Measurements from ENCODE around the gene SLC9A9. TPM values are rescaled to one million over a fixed set of nuclear protein-coding genes. Genes with fewer than 3 reads are reported as not detected.

Gene SLC9A9
- total RNA-seq, 2 experiments from 2014 or later = 1.3 to 1.6 TPM

- Mint-ChIP-seq H3K36me3 (no peaks in the 10 kb centered on the region), H3K9me3 (no peaks in the 10 kb centered on the region), H3K4me3 (no peak overlapping the region), H3K27me3 (no peaks in the 10 kb centered on the region), H3K27ac (no peak overlapping the region), H3K4me1 (ENCODE audit: low read depth) (peaks cover 34% of the 10 kb centered on the region)
- intact Hi-C loops (cut with micrococcal nuclease) = loop anchor here (5.0 kb wide), 2 partner anchors 304 to 629 kb away; no protein-coding TSS in a partner anchor
- no peak for DNase-seq
- ChIA-PET CTCF (interaction anchor here (1.4 kb wide), 1 partner anchor 76 kb away, joined by 4 read pairs; no protein-coding TSS in a partner anchor), POLR2A (no interaction called here)
Measured at GRCh38 chr3:143750841-143751240, 97.4 kb downstream of the SLC9A9 start.

GRCh38 chr3:143749926-143750325 is 98.3 kb downstream of the SLC9A9 start:
- H3K4me3 Mint-ChIP-seq = no peak overlapping the region
- H3K4me1 Mint-ChIP-seq (ENCODE audit: low read depth) = peaks cover 34% of the 10 kb centered on the region
- H3K27ac Mint-ChIP-seq = no peak overlapping the region
- H3K9me3 Mint-ChIP-seq = no peaks in the 10 kb centered on the region
- DNase-seq = no peak
- H3K27me3 Mint-ChIP-seq = no peaks in the 10 kb centered on the region
- no peaks in the 10 kb centered on the region for H3K36me3 Mint-ChIP-seq
- POLR2A ChIA-PET = interaction anchor here (0.6 kb wide), 1 partner anchor 13 kb away, joined by 3 read pairs; no protein-coding TSS in a partner anchor
- intact Hi-C loops (cut with micrococcal nuclease) = loop anchor here (5.0 kb wide), 2 partner anchors 303 to 628 kb away; no protein-coding TSS in a partner anchor
- CTCF ChIA-PET = interaction anchor here (1.4 kb wide), 1 partner anchor 75 kb away, joined by 4 read pairs; no protein-coding TSS in a partner anchor

- Mint-ChIP-seq H3K36me3 (peaks cover 11% of the 10 kb centered on the region), H3K27me3 (no peaks in the 10 kb centered on the region), H3K9me3 (peaks cover 16% of the 10 kb centered on the region), H3K4me1 (ENCODE audit: low read depth) (no peaks in the 10 kb centered on the region), H3K4me3 (no peak overlapping the region), H3K27ac (no peak overlapping the region)
- CTCF ChIA-PET = no interaction called here
- intact Hi-C loops (cut with micrococcal nuclease) = no loop called here
- no peak for DNase-seq
- POLR2A ChIA-PET = no interaction called here
Measured at GRCh38 chr3:143737065-143737464, 111.2 kb downstream of the SLC9A9 start.

GRCh38 chr3:143736205-143736997 is 111.9 kb downstream of the SLC9A9 start:
- no peaks in the 10 kb centered on the region for H3K27me3 Mint-ChIP-seq
- DNase-seq = no peak
- POLR2A ChIA-PET = no interaction called here
- H3K27ac Mint-ChIP-seq = no peak overlapping the region
- CTCF ChIA-PET = no interaction called here
- H3K4me3 Mint-ChIP-seq = no peak overlapping the region
- H3K4me1 Mint-ChIP-seq (ENCODE audit: low read depth) = no peaks in the 10 kb centered on the region
- intact Hi-C loops (cut with micrococcal nuclease) = no loop called here
- peaks cover 6% of the 10 kb centered on the region for H3K36me3 Mint-ChIP-seq
- H3K9me3 Mint-ChIP-seq = peaks cover 11% of the 10 kb centered on the region

- no peaks in the 10 kb centered on the region for H3K9me3 Mint-ChIP-seq
- POLR2A ChIA-PET = no interaction called here
- no peak overlapping the region for H3K27ac Mint-ChIP-seq
- no peak for DNase-seq
- H3K4me1 Mint-ChIP-seq (ENCODE audit: low read depth) = no peaks in the 10 kb centered on the region
- CTCF ChIA-PET = no interaction called here
- no peak overlapping the region for H3K4me3 Mint-ChIP-seq
- intact Hi-C loops (cut with micrococcal nuclease) = no loop called here
- H3K36me3 Mint-ChIP-seq = no peaks in the 10 kb centered on the region
- H3K27me3 Mint-ChIP-seq = no peaks in the 10 kb centered on the region
Measured at GRCh38 chr3:143731776-143732175, 116.5 kb downstream of the SLC9A9 start.

GRCh38 chr3:143731320-143731719 is 116.9 kb downstream of the SLC9A9 start:
- DNase-seq = no peak
- CTCF ChIA-PET = no interaction called here
- Mint-ChIP-seq H3K4me3 (no peak overlapping the region), H3K9me3 (no peaks in the 10 kb centered on the region), H3K27ac (no peak overlapping the region), H3K36me3 (no peaks in the 10 kb centered on the region), H3K27me3 (no peaks in the 10 kb centered on the region), H3K4me1 (ENCODE audit: low read depth) (no peaks in the 10 kb centered on the region)
- POLR2A ChIA-PET = no interaction called here
- intact Hi-C loops (cut with micrococcal nuclease) = no loop called here

GRCh38 chr3:143727391-143727790 is 120.9 kb downstream of the SLC9A9 start:
- no peaks in the 10 kb centered on the region for H3K27me3 Mint-ChIP-seq
- H3K4me3 Mint-ChIP-seq = no peak overlapping the region
- ChIA-PET CTCF (no interaction called here), POLR2A (no interaction called here)
- no peaks in the 10 kb centered on the region for H3K9me3 Mint-ChIP-seq
- H3K4me1 Mint-ChIP-seq (ENCODE audit: low read depth) = no peaks in the 10 kb centered on the region
- H3K27ac Mint-ChIP-seq = no peak overlapping the region
- peaks cover 5% of the 10 kb centered on the region for H3K36me3 Mint-ChIP-seq
- intact Hi-C loops (cut with micrococcal nuclease) = no loop called here
- DNase-seq = no peak

GRCh38 chr3:143726727-143727126 is 121.5 kb downstream of the SLC9A9 start:
- H3K36me3 Mint-ChIP-seq = peaks cover 6% of the 10 kb centered on the region
- H3K4me1 Mint-ChIP-seq (ENCODE audit: low read depth) = no peaks in the 10 kb centered on the region
- POLR2A ChIA-PET = no interaction called here
- no peak overlapping the region for H3K4me3 Mint-ChIP-seq
- no peak overlapping the region for H3K27ac Mint-ChIP-seq
- CTCF ChIA-PET = no interaction called here
- no peak for DNase-seq
- no peaks in the 10 kb centered on the region for H3K27me3 Mint-ChIP-seq
- H3K9me3 Mint-ChIP-seq = no peaks in the 10 kb centered on the region
- intact Hi-C loops (cut with micrococcal nuclease) = no loop called here

- Mint-ChIP-seq H3K9me3 (no peaks in the 10 kb centered on the region), H3K4me1 (ENCODE audit: low read depth) (no peaks in the 10 kb centered on the region), H3K27ac (no peak overlapping the region), H3K4me3 (no peak overlapping the region), H3K36me3 (peaks cover 8% of the 10 kb centered on the region), H3K27me3 (no peaks in the 10 kb centered on the region)
- no peak for DNase-seq
- CTCF ChIA-PET = no interaction called here
- intact Hi-C loops (cut with micrococcal nuclease) = no loop called here
- POLR2A ChIA-PET = interaction anchor here (0.6 kb wide), 1 partner anchor 15 kb away, joined by 3 read pairs; no protein-coding TSS in a partner anchor
Measured at GRCh38 chr3:143720381-143720780, 127.9 kb downstream of the SLC9A9 start.

- no peak for DNase-seq
- H3K9me3 Mint-ChIP-seq = no peaks in the 10 kb centered on the region
- no peaks in the 10 kb centered on the region for H3K27me3 Mint-ChIP-seq
- intact Hi-C loops (cut with micrococcal nuclease) = no loop called here
- POLR2A ChIA-PET = no interaction called here
- no peak overlapping the region for H3K4me3 Mint-ChIP-seq
- no peak overlapping the region for H3K27ac Mint-ChIP-seq
- no peaks in the 10 kb centered on the region for H3K4me1 Mint-ChIP-seq (ENCODE audit: low read depth)
- H3K36me3 Mint-ChIP-seq = peaks cover 5% of the 10 kb centered on the region
- CTCF ChIA-PET = interaction anchor here (0.7 kb wide), 1 partner anchor 27 kb away, joined by 3 read pairs; no protein-coding TSS in a partner anchor
Measured at GRCh38 chr3:143718463-143718862, 129.8 kb downstream of the SLC9A9 start.

- Mint-ChIP-seq H3K4me1 (ENCODE audit: low read depth) (no peaks in the 10 kb centered on the region), H3K36me3 (peaks cover 2% of the 10 kb centered on the region), H3K9me3 (no peaks in the 10 kb centered on the region), H3K27me3 (no peaks in the 10 kb centered on the region), H3K27ac (no peak overlapping the region), H3K4me3 (no peak overlapping the region)
- POLR2A ChIA-PET = no interaction called here
- CTCF ChIA-PET = no interaction called here
- intact Hi-C loops (cut with micrococcal nuclease) = no loop called here
- no peak for DNase-seq
Measured at GRCh38 chr3:143716731-143717130, 131.5 kb downstream of the SLC9A9 start.

- DNase-seq = no peak
- H3K36me3 Mint-ChIP-seq = no peaks in the 10 kb centered on the region
- H3K9me3 Mint-ChIP-seq = no peaks in the 10 kb centered on the region
- peaks cover 3% of the 10 kb centered on the region for H3K4me1 Mint-ChIP-seq (ENCODE audit: low read depth)
- intact Hi-C loops (cut with micrococcal nuclease) = no loop called here
- no peak overlapping the region for H3K4me3 Mint-ChIP-seq
- ChIA-PET POLR2A (no interaction called here), CTCF (interaction anchor here (1.2 kb wide), 1 partner anchor 63 kb away, joined by 3 read pairs; no protein-coding TSS in a partner anchor)
- no peak overlapping the region for H3K27ac Mint-ChIP-seq
- H3K27me3 Mint-ChIP-seq = no peaks in the 10 kb centered on the region
Measured at GRCh38 chr3:143712522-143712921, 135.7 kb downstream of the SLC9A9 start.

- intact Hi-C loops (cut with micrococcal nuclease) = no loop called here
- ChIA-PET POLR2A (no interaction called here), CTCF (interaction anchor here (1.1 kb wide), 1 partner anchor 33 kb away, joined by 3 read pairs; no protein-coding TSS in a partner anchor)
- H3K36me3 Mint-ChIP-seq = no peaks in the 10 kb centered on the region
- no peak for DNase-seq
- H3K9me3 Mint-ChIP-seq = no peaks in the 10 kb centered on the region
- no peak overlapping the region for H3K4me3 Mint-ChIP-seq
- H3K27me3 Mint-ChIP-seq = no peaks in the 10 kb centered on the region
- H3K4me1 Mint-ChIP-seq (ENCODE audit: low read depth) = peaks cover 3% of the 10 kb centered on the region
- H3K27ac Mint-ChIP-seq = no peak overlapping the region
Measured at GRCh38 chr3:143707848-143708247, 140.4 kb downstream of the SLC9A9 start.
